Ovary (tissue), 9 donors: ENCODE data around the gene SPI1. TPM values are rescaled to one million over a fixed set of nuclear protein-coding genes. Genes with fewer than 3 reads are reported as not detected.

ENCODE experiments used
- DNase-seq, 5 donors: peaks; one replicate each; pipeline ENCODE4 v3.0.0-alpha.2; 2019 to 2020
- H3K27ac ChIP-seq, 2 donors: fragments of 200-600 bp; one replicate each; pipeline versions ENCODE4 v1.5.1 to v1.8.0; 2019 to 2022
- H3K27me3 ChIP-seq: fragments of 200-600 bp; one replicate; pipeline ENCODE4 v1.8.0; 2022
- H3K36me3 ChIP-seq: fragments of 200-600 bp; sonication (generic); one replicate; pipeline ENCODE4 v1.5.1; 2019
- H3K4me1 ChIP-seq: one replicate; pipeline ENCODE4 v1.8.1; 2013; ENCODE audit warnings: mild to moderate bottlenecking, moderate library complexity; ENCODE audit not compliant: insufficient read depth
- H3K4me3 ChIP-seq: fragments of 200-600 bp; sonication (generic); one replicate; pipeline ENCODE4 v1.5.1; 2017
- H3K9me3 ChIP-seq, 2 donors: fragments of 200-600 bp in 1 of 2; sonication (generic) in 1 of 2; one replicate each; pipeline versions ENCODE4 v1.5.1 to v1.8.1; 2013 to 2019; ENCODE audit warnings: mild to moderate bottlenecking in 1 of 2, moderate library complexity in 1 of 2
- CTCF ChIP-seq, 3 donors: fragments of 450-650 bp in 2 of 3; fragments of 200-600 bp in 1 of 3; IDR thresholded peaks; one replicate each; pipeline versions ENCODE4 v1.5.1 to v1.8.0; 2016 to 2022; ENCODE audit warnings: antibody characterized with exemption in 3 of 3, mild to moderate bottlenecking in 1 of 3
- EP300 ChIP-seq: sonication (generic); formaldehyde crosslinking; IDR thresholded peaks from one replicate; pipeline ENCODE4 v1.6.1; 2017; ENCODE audit warnings: antibody characterized with exemption
- POLR2A ChIP-seq: fragments of 450-650 bp; IDR thresholded peaks from one replicate; pipeline ENCODE4 v1.6.1; 2017; ENCODE audit warnings: antibody characterized with exemption, mild to moderate bottlenecking, moderate library complexity
- WGBS, 3 donors: extraction: QIAGEN DNeasy Blood & Tissue Kit in 1 of 3; methylation state at CpG; one replicate each; pipeline versions ENCODE4 v1.1.5 to v1.1.7; 2013 to 2017; 5-methylcytosine and 5-hydroxymethylcytosine counted together
- intact Hi-C, 4 donors: fragments of 100-400 bp; cut with DNase I; formaldehyde crosslinking; loops; one replicate each; pipeline versions ENCODE4 v1.11.0 to v1.15.1; 2022 to 2023
- polyA plus RNA-seq, 2 donors: library from polyadenylated mRNA; stranded (reverse); fragments of 200-250 nt in 1 of 2; fragments of 350-450 nt in 1 of 2; fragmentation: Illumina TruSeq in 1 of 2; extraction: RNeasy Lipid Tissue Mini Kit (QIAGEN cat#74804) in 1 of 2; gene quantifications; one replicate each; pipeline ENCODE4 v1.2.3, GENCODE V29; 2013 to 2014
- total RNA-seq, 7 donors: library from RNA; depleted of rRNA in 2 of 7; stranded (reverse); fragments of >200 nt in 2 of 7; fragmentation: NEBNext Ultra II Directional in 3 of 7; extraction: Animal tissue kit (Norgen Biotek cat#: 25700) in 3 of 7; gene quantifications; one replicate each; pipeline versions ENCODE4 v1.1.0 to v1.2.4, GENCODE V29; 2016 to 2023
- donor health status: DM: no; HTN: no; CAD: no; lungs with moderate emphysema.
- donor health status: DM: no; HTN: no; CAD: no.
- donor health status: Bipolar disorder and iron deficiency.
- donor health status: DM: yes; HTN: yes; CAD: no.
- donor health status: DM: no; HTN: no; CAD: no.
- donor health status: DM: yes; HTN: yes; CAD: no.

Gene SPI1
- total and polyA plus RNA-seq, 9 donors = 3.9 to 21.5 (median 6.8) TPM

- no peak overlapping the region for H3K27ac ChIP-seq
- H3K27me3 ChIP-seq = no peaks in the 10 kb centered on the region
- no peaks in the 10 kb centered on the region for H3K4me1 ChIP-seq
- DNase-seq = peak in 1 of 5 donors; percentile 30
- WGBS, 3 donors = 76 to 85% (median 84%) methylated on average over 5 of the region's 5 CpGs
- no peaks in the 10 kb centered on the region for H3K9me3 ChIP-seq
- intact Hi-C loops = loop anchor here (5.0 to 10.0 kb wide), 3 partner anchors 75 to 237 kb away; no protein-coding TSS in a partner anchor
- H3K36me3 ChIP-seq = no peaks in the 10 kb centered on the region
- no peak for TF ChIP-seq EP300
- no peak for TF ChIP-seq CTCF (IDR thresholded peaks at IDR 0.05)
- no peak overlapping the region for H3K4me3 ChIP-seq
Observed at GRCh38 chr11:47377571-47378009, 757 bp downstream of the SPI1 start.

GRCh38 chr11:47376525-47377371, 1.6 kb downstream of the SPI1 start:
- H3K4me1 ChIP-seq = no peaks in the 10 kb centered on the region
- H3K4me3 ChIP-seq = no peak overlapping the region
- H3K9me3 ChIP-seq = no peaks in the 10 kb centered on the region
- no peak overlapping the region for H3K27ac ChIP-seq
- no peaks in the 10 kb centered on the region for H3K36me3 ChIP-seq
- no peak for TF ChIP-seq CTCF (IDR thresholded peaks at IDR 0.05)
- no peak for TF ChIP-seq EP300
- no peak for TF ChIP-seq POLR2A
- WGBS, 3 donors = 71 to 72% (median 72%) methylated on average over 11 to 14 of the region's 14 CpGs
- DNase-seq = peak in 1 of 5 donors; percentile 33
- H3K27me3 ChIP-seq = no peaks in the 10 kb centered on the region
- intact Hi-C loops = loop anchor here (5.0 to 10.0 kb wide), 3 partner anchors 76 to 238 kb away; no protein-coding TSS in a partner anchor

GRCh38 chr11:47376107-47376524, 2.2 kb downstream of the SPI1 start:
- Histone ChIP-seq H3K36me3 (no peaks in the 10 kb centered on the region), H3K4me1 (no peaks in the 10 kb centered on the region), H3K27ac (no peak overlapping the region), H3K9me3 (no peaks in the 10 kb centered on the region), H3K4me3 (no peak overlapping the region), H3K27me3 (no peaks in the 10 kb centered on the region)
- DNase-seq = peak in 1 of 5 donors; percentile 16
- intact Hi-C loops = loop anchor here (5.0 to 10.0 kb wide), 3 partner anchors 76 to 239 kb away; no protein-coding TSS in a partner anchor
- 81 to 87% (median 83%) methylated on average over 8 of the region's 8 CpGs for WGBS, 3 donors
- TF ChIP-seq EP300 = no peak
- TF ChIP-seq POLR2A = no peak
- TF ChIP-seq CTCF (IDR thresholded peaks at IDR 0.05) = no peak

- H3K4me3 ChIP-seq = no peak overlapping the region
- DNase-seq = peak in 1 of 5 donors; percentile 25
Observed at GRCh38 chr11:47375546-47376085, 2.7 kb downstream of the SPI1 start.

More at GRCh38 chr11:47375546-47376085, 2.7 kb downstream of the SPI1 start:
- intact Hi-C loops = loop anchor here (2.0 to 10.0 kb wide), 4 partner anchors 77 to 239 kb away; no protein-coding TSS in a partner anchor
- H3K27me3 ChIP-seq = no peaks in the 10 kb centered on the region
- WGBS, 3 donors = 83 to 91% (median 91%) methylated on average over 13 of the region's 13 CpGs
- no peaks in the 10 kb centered on the region for H3K4me1 ChIP-seq
- TF ChIP-seq EP300 = no peak
- TF ChIP-seq POLR2A = no peak
- TF ChIP-seq CTCF (IDR thresholded peaks at IDR 0.05) = no peak
- H3K36me3 ChIP-seq = no peaks in the 10 kb centered on the region
- H3K27ac ChIP-seq = no peak overlapping the region
- no peaks in the 10 kb centered on the region for H3K9me3 ChIP-seq
